Breast epithelium (tissue), 3 donors: ENCODE data around the gene DDO.

Source experiments
- POLR2A ChIP-seq: fragments of 450-650 bp; IDR thresholded peaks from one replicate; pipeline ENCODE4 v1.6.1; 2016; ENCODE audit warnings: antibody characterized with exemption, mild to moderate bottlenecking, moderate library complexity
- POLR2AphosphoS5 ChIP-seq, 3 donors: sonication (generic); formaldehyde crosslinking; IDR thresholded peaks; one replicate each; pipeline ENCODE4 v1.6.1; 2017; ENCODE audit warnings: antibody characterized with exemption in 3 of 3
- TF ChIP-seq, protein P1 (sequence below), 3 donors: fragments of 450-650 bp; IDR thresholded peaks; one replicate each; pipeline ENCODE4 v1.5.1; 2016 to 2017; ENCODE audit warnings: antibody characterized with exemption in 3 of 3, mild to moderate bottlenecking in 3 of 3, moderate library complexity in 3 of 3

DNA sequence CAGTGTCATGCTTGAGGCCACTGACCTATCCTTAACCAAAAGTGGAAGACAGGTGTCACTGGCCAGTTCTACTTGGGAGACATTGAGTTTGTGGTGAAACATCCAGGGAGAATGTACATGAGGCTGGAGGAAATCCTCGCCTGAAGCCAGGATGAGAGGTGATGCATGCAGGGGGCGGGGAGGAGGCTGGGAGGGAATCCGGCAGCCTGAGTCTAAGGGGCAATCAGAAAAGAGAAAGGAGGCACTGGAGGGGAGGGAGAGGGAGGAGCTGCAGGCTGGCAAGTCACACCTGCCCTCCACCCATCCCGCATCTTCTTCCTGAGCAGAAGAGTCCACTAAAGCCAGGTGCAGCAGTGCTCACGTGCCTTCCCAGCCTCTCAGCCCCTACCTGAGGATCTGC lies 14.9 kb upstream of the DDO start:
- TF ChIP-seq POLR2A (no peak), POLR2AphosphoS5 (IDR thresholded peaks at IDR 0.05) (no peak)
- TF ChIP-seq, protein P1, sequence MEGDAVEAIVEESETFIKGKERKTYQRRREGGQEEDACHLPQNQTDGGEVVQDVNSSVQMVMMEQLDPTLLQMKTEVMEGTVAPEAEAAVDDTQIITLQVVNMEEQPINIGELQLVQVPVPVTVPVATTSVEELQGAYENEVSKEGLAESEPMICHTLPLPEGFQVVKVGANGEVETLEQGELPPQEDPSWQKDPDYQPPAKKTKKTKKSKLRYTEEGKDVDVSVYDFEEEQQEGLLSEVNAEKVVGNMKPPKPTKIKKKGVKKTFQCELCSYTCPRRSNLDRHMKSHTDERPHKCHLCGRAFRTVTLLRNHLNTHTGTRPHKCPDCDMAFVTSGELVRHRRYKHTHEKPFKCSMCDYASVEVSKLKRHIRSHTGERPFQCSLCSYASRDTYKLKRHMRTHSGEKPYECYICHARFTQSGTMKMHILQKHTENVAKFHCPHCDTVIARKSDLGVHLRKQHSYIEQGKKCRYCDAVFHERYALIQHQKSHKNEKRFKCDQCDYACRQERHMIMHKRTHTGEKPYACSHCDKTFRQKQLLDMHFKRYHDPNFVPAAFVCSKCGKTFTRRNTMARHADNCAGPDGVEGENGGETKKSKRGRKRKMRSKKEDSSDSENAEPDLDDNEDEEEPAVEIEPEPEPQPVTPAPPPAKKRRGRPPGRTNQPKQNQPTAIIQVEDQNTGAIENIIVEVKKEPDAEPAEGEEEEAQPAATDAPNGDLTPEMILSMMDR (IDR thresholded peaks at IDR 0.05) = no peak
